ENCODE measurements around the gene TXNDC15. TPM values are rescaled to one million over a fixed set of nuclear protein-coding genes. Genes with fewer than 3 reads are reported as not detected.

TXNDC15 gene
- total RNA-seq, 2 donors from 2014 or later = 56.3 to 69.2 TPM

GRCh38 chr5:134911285-134912206, 37.4 kb downstream of the TXNDC15 start:
- DNase-seq (no peak), ATAC-seq (no peak)
- intact Hi-C loops (cut with DNase I) = no loop called here

- no peak for DNase-seq
- ATAC-seq = peak in 1 of 2 donors; percentile 77
- intact Hi-C loops (cut with DNase I) = no loop called here
Measured at GRCh38 chr5:134913254-134913653, 39.1 kb downstream of the TXNDC15 start.

GRCh38 chr5:134913795-134914194, 39.6 kb downstream of the TXNDC15 start:
- DNase-seq (no peak), ATAC-seq (no peak)
- intact Hi-C loops (cut with DNase I) = no loop called here

GRCh38 chr5:134917070-134917815, 43.1 kb downstream of the TXNDC15 start:
- DNase-seq (no peak), ATAC-seq (no peak)
- intact Hi-C loops (cut with DNase I) = no loop called here

- DNase-seq (no peak), ATAC-seq (no peak)
- intact Hi-C loops (cut with DNase I) = no loop called here
Measured at GRCh38 chr5:134918861-134919260, 44.7 kb downstream of the TXNDC15 start.

- intact Hi-C loops (cut with DNase I) = no loop called here
Measured at GRCh38 chr5:134920848-134921575, 46.8 kb downstream of the TXNDC15 start.

GRCh38 chr5:134932508-134932907, 58.3 kb downstream of the TXNDC15 start:
- DNase-seq = no peak
- ATAC-seq = no peak
- intact Hi-C loops (cut with DNase I) = no loop called here

More at GRCh38 chr5:134920848-134921575, 46.8 kb downstream of the TXNDC15 start:
- no peak for DNase-seq
- ATAC-seq = no peak

- DNase-seq (no peak), ATAC-seq (no peak)
- intact Hi-C loops (cut with DNase I) = no loop called here
Measured at GRCh38 chr5:134934202-134934601, 60.0 kb downstream of the TXNDC15 start.

GRCh38 chr5:134935711-134936602, 61.8 kb downstream of the TXNDC15 start:
- DNase-seq (no peak), ATAC-seq (no peak)
- intact Hi-C loops (cut with DNase I) = no loop called here

- ATAC-seq (no peak), DNase-seq (no peak)
- intact Hi-C loops (cut with DNase I) = no loop called here
Measured at GRCh38 chr5:134937526-134937925, 63.4 kb downstream of the TXNDC15 start.

GRCh38 chr5:134938030-134938429, 63.9 kb downstream of the TXNDC15 start:
- no peak for DNase-seq
- no peak for ATAC-seq
- intact Hi-C loops (cut with DNase I) = no loop called here

- no peak for DNase-seq
- ATAC-seq = no peak
- intact Hi-C loops (cut with DNase I) = no loop called here
Measured at GRCh38 chr5:134939500-134939899, 65.3 kb downstream of the TXNDC15 start.

GRCh38 chr5:134943547-134943946, 69.4 kb downstream of the TXNDC15 start:
- ATAC-seq (no peak), DNase-seq (no peak)
- intact Hi-C loops (cut with DNase I) = no loop called here

GRCh38 chr5:134944630-134945029, 70.5 kb downstream of the TXNDC15 start:
- intact Hi-C loops (cut with DNase I) = no loop called here
- no peak for ATAC-seq
- no peak for DNase-seq

GRCh38 chr5:134945041-134945440, 70.9 kb downstream of the TXNDC15 start:
- intact Hi-C loops (cut with DNase I) = no loop called here
- DNase-seq (no peak), ATAC-seq (no peak)

GRCh38 chr5:134948911-134949310, 74.7 kb downstream of the TXNDC15 start:
- peak; percentile 43 for DNase-seq
- intact Hi-C loops (cut with DNase I) = no loop called here
- ATAC-seq = peak; percentile 8 to 91

GRCh38 chr5:134949316-134949715, 75.1 kb downstream of the TXNDC15 start:
- DNase-seq = no peak
- intact Hi-C loops (cut with DNase I) = no loop called here
- no peak for ATAC-seq

All from left cardiac atrium (tissue), 4 donors.